KMS-11 (cell line): ENCODE measurements around the gene SYNPO2.

ENCODE experiments used
- H2AFZ ChIP-seq: fragments of 200-600 bp; sonication (generic); 2 replicates; pipeline ENCODE4 v1.6.1; 2016; ENCODE audit warnings: antibody characterized with exemption, mixed run types, low read depth
- H3K27ac ChIP-seq: fragments of 200-600 bp; sonication (generic); 2 replicates; pipeline ENCODE4 v1.6.1; 2016; ENCODE audit warnings: mild to moderate bottlenecking, mixed run types
- H3K27me3 ChIP-seq: fragments of 200-600 bp; sonication (generic); 2 replicates; pipeline ENCODE4 v1.6.1; 2017; ENCODE audit warnings: mild to moderate bottlenecking, low read depth, mixed run types, moderate library complexity; ENCODE audit not compliant: insufficient read depth
- H3K36me3 ChIP-seq: fragments of 200-600 bp; sonication (generic); 2 replicates; pipeline ENCODE4 v1.6.1; 2017; ENCODE audit warnings: mild to moderate bottlenecking, mixed run types; ENCODE audit not compliant: insufficient read depth
- H3K4me1 ChIP-seq: fragments of 200-600 bp; sonication (generic); 2 replicates; pipeline ENCODE4 v1.6.1; 2016; ENCODE audit warnings: mild to moderate bottlenecking, low read depth, mixed run types; ENCODE audit not compliant: poor library complexity, severe bottlenecking
- H3K4me2 ChIP-seq: fragments of 200-600 bp; sonication (generic); 2 replicates; pipeline ENCODE4 v1.7.0; 2016; ENCODE audit warnings: mild to moderate bottlenecking, mixed run types
- H3K4me3 ChIP-seq: fragments of 200-600 bp; sonication (generic); IDR thresholded peaks from 2 replicates; pipeline ENCODE4 v1.6.1; 2017; ENCODE audit warnings: low read depth, low read length, mixed read lengths; ENCODE audit not compliant: insufficient read depth
- H3K79me2 ChIP-seq: fragments of 200-600 bp; sonication (generic); 2 replicates; pipeline ENCODE4 v1.6.1; 2016; ENCODE audit warnings: low read depth, mixed run types; ENCODE audit not compliant: insufficient read depth
- H3K9ac ChIP-seq: fragments of 200-600 bp; sonication (generic); 2 replicates; pipeline ENCODE4 v1.6.1; 2016; ENCODE audit warnings: mild to moderate bottlenecking, mixed run types
- H4K20me1 ChIP-seq: fragments of 200-600 bp; sonication (generic); 2 replicates; pipeline ENCODE4 v1.6.1; 2016; ENCODE audit warnings: mild to moderate bottlenecking, mixed run types; ENCODE audit not compliant: insufficient read depth
- CTCF ChIP-seq: fragments of 200-600 bp; sonication (generic); conservative IDR thresholded peaks from 2 replicates; pipeline ENCODE4 v1.6.1; 2017; ENCODE audit warnings: low read depth, mild to moderate bottlenecking, antibody characterized with exemption, low read length, moderate library complexity, mixed read lengths

SYNPO2 gene

GRCh38 chr4:118909173-118909956 lies 20.7 kb downstream of the SYNPO2 start:
- no peak overlapping the region for H3K9ac ChIP-seq
- H4K20me1 ChIP-seq, result no peaks in the 10 kb centered on the region
- TF ChIP-seq CTCF, result no peak
- no peak overlapping the region for H2AFZ ChIP-seq
- no peaks in the 10 kb centered on the region for H3K27me3 ChIP-seq
- H3K36me3 ChIP-seq, result no peaks in the 10 kb centered on the region
- no peak overlapping the region for H3K27ac ChIP-seq
- H3K4me3 ChIP-seq, result no peak overlapping the region
- H3K79me2 ChIP-seq, result no peaks in the 10 kb centered on the region
- H3K4me2 ChIP-seq, result no peak overlapping the region
- H3K4me1 ChIP-seq, result no peaks in the 10 kb centered on the region

GRCh38 chr4:118910221-118910620 lies 21.6 kb downstream of the SYNPO2 start:
- Histone ChIP-seq H3K9ac (no peak overlapping the region), H3K79me2 (no peaks in the 10 kb centered on the region), H2AFZ (no peak overlapping the region), H3K27me3 (no peaks in the 10 kb centered on the region), H3K4me3 (no peak overlapping the region), H3K4me2 (no peak overlapping the region), H3K27ac (no peak overlapping the region), H3K36me3 (no peaks in the 10 kb centered on the region), H3K4me1 (no peaks in the 10 kb centered on the region), H4K20me1 (no peaks in the 10 kb centered on the region)
- no peak for TF ChIP-seq CTCF

GRCh38 chr4:118911238-118911703 lies 22.6 kb downstream of the SYNPO2 start:
- H3K9ac ChIP-seq, result no peak overlapping the region
- no peak overlapping the region for H2AFZ ChIP-seq
- no peak overlapping the region for H3K4me3 ChIP-seq
- H3K4me2 ChIP-seq, result no peak overlapping the region
- H3K4me1 ChIP-seq, result no peaks in the 10 kb centered on the region
- no peak overlapping the region for H3K27ac ChIP-seq
- no peaks in the 10 kb centered on the region for H3K79me2 ChIP-seq
- TF ChIP-seq CTCF, result no peak
- H3K27me3 ChIP-seq, result no peaks in the 10 kb centered on the region
- no peaks in the 10 kb centered on the region for H3K36me3 ChIP-seq
- H4K20me1 ChIP-seq, result no peaks in the 10 kb centered on the region

GRCh38 chr4:118915468-118915867 lies 26.8 kb downstream of the SYNPO2 start:
- Histone ChIP-seq H3K27ac (no peak overlapping the region), H3K4me2 (no peak overlapping the region), H3K4me3 (no peak overlapping the region), H2AFZ (no peak overlapping the region), H3K79me2 (no peaks in the 10 kb centered on the region), H3K27me3 (no peaks in the 10 kb centered on the region), H4K20me1 (no peaks in the 10 kb centered on the region), H3K9ac (no peak overlapping the region), H3K4me1 (no peaks in the 10 kb centered on the region), H3K36me3 (no peaks in the 10 kb centered on the region)
- TF ChIP-seq CTCF, result no peak
